CD4-positive, alpha-beta T cell treated with Interleukin-21 for 1 hour (primary cell): ENCODE measurements around the gene PRKAR1B.
A peak's percentile ranks its signal among the peaks of the same experiment; 100 is the strongest.

ENCODE experiments used
- DNase-seq: peaks from one replicate; pipeline ENCODE4 v3.0.0-alpha.2; 2020

PRKAR1B gene

DNA sequence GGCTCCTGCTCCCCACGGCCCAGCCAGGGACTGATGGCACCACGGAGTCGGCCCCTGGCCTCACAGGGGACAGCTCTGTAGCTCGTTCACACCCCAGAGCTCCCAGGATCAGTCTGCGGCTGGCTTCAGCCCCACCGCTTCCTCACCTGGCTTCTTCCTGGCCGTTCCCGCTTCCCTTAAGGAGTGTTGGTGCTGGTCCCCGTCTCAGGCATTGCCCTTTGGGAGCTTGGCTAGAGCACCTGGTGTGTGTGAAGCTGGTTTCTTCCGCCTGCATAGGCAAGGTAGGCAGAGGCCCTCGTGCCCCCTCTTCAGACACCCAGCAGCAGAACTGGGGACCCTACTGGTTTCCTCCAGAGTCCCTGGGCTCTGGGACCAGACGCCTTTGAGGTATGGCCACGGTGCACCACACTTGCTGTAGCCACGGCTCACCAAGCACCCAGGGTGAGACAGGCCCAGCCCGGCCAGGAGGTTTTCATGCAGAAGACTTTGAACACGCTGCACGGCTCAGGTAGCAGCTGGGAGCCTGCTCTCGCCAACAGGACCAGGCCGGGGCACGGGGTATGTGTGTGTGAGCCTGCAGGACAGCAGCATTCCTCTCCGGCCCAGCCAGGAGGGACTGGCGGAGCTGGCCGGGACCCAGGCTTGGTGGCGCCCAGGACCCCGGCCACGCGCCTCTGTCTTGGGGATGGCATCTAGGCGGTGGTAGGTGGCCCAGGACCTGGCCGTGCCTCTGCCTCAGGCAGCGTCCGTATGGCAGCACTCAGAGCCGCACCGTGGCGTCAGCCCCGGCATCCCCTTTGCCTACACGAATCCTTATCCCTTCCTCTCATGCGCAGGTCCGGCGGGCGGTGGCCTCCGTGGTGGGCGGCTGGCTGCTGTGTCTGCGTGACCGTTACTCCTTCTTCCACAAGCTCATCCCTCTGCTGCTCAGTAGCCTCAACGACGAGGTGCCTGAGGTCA, 13.2 kb upstream of the PRKAR1B start:
- DNase-seq = no peak

GRCh38 chr7:739455-739982, 12.4 kb upstream of the PRKAR1B start:
- no peak for DNase-seq

- DNase-seq = no peak
These were observed 11.8 kb upstream of the PRKAR1B start for GRCh38 chr7:738723-739454.

- no peak for DNase-seq
These were observed 11.2 kb upstream of the PRKAR1B start for GRCh38 chr7:738241-738640.

DNA sequence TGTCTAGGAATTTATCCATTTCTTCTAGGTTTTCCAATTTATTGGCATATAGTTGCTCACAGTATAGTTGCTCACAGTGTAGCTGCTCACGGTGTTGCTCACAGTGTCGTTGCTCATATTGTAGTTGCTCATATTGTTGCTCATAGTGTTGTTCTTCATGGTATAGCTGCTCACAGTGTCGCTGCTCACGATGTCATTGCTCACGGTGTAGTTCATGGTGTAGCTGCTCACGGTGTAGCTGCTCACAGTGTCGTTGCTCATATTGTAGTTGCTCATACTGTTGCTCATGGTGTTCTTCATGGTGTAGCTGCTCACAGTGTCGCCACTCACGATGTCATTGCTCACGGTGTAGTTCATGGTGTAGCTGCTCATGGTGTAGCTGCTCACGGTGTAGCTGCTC, 7.7 kb upstream of the PRKAR1B start:
- DNase-seq = no peak

DNA sequence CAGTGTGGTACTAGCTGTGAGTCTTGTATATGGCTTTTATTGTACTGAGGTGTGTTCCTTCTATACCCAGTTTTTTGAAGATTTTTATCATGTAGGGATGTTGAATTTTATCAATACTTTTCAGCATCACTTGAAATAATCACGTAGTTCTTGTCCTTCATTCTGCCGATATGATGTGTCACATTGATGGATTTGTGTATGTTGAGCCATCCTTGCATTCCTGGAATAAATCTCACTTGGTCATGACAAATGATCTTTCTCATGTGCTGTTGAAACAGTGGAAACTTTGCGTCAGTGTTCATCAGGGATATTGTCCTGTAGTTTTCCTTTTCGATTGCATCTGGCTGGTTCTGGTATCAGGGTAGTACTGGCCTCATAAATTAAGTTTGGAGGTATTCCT, 7.1 kb upstream of the PRKAR1B start:
- DNase-seq = no peak

GRCh38 chr7:732556-732955, 5.5 kb upstream of the PRKAR1B start:
- no peak for DNase-seq

GRCh38 chr7:732094-732541, 5.0 kb upstream of the PRKAR1B start:
- DNase-seq = peak; percentile 20

DNA sequence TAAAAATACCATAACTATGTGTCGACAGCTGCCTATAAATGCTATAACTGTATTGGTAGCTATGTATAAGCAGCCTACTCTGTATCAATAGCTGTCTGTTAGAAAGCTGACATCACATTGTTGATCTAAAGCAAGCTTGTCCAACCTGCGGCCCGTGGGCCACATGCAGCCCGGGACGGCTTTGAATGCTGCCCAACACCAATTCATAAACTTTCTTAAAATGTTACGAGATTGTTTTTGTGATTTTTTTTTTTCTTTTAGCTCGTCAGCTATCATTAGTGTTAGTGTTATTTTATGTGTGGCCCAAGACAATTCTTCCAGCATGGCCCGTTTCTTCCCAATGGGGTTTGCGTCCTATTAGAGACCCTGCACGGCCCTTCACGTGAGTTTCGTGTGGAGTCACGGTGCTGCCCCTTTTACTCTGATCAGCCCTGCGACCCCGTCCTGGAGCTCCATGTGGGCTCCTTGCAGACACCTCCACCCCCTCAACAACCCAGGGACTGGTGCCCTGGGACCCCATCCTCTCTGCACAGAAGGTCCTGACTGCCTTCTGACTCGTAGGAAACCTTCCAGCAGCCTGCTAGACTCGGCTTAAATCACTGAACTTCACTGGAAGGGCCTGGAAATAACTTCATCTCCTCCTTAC, 4.5 kb upstream of the PRKAR1B start:
- DNase-seq = no peak

DNA sequence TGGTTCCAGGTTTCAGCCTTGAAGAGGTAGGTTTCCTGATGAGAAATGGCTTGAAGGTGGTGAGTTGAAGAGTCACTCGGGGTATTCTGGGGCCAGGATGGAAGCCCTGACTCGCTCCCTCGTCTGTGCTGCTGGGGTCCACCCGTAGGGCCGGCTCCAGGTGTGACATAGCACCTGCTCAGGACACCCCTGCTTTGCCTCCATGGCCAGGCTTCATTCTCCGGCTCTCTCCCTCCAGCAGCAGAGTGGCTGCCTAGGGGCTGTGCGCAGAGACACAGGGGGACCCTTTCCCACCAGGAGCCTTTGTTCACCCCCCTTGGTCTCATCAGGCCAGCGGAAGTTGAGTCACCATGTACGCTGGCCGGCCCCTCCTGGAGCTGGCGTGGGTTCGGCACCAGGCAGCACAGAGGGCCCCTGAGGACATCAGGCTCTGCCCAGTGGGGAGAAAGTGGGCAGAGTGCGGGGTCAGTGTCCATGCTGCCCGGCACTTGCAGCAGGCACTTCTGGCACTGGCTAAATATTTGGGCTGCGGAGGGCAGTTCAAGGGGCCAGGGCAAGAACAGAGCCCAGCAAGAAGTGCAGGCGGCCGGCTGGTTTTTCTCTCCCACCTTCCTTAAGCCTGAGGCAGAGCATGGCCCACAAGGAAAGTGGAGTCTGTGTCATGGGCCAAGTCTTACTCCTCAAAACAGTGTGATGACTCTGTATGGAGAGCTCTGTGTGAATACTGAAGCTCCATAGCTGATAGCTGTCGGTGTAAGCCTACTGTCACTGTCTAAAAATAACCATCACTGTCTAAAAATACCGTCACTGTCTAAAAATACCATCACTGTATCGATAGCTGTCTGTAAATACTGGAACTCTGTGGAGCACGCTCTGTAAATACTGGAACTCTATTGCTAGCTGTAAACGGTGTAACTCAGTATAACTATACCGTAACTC, 3.7 kb upstream of the PRKAR1B start:
- DNase-seq = no peak

DNA sequence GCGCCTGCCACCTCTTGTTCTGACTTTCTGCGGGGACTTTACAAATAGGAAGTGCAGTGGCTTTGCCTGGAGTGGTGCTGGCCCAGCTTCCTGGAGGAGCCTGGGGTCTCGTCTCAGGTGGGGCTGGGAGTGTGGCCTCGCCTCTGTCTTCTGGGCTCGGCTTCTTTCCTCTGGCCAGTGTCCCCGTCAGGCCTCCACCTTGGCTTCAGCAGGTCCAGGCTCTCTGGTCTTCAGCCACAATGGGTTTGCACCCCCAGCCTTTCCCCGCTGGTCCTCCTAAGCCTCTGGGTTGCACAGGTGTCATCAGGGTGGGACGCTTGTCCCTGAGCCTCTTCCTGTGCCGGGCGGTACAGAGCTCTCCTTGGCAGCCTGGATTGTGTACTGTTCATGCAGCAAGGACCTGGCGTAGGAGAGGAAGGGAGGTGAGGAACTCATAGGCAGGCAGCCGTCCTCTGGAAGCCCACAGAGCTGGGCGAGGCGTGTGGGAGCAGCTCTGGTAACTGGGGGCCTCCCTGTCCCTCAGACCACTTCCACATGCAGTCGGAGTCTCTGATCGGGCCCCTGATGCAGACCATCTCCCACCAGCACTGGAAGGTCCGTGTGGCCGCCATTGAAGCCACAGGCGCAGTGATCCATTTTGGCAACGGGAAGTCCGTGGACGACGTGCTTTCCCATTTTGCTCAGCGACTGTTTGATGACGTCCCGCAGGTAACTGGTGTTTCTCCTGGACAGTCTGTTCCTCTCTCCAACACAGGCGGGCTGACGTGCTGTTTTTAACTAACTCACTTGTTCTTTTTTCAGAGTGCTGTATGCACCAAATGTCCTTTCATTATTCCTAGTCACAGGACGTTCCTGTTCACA, 2.3 kb upstream of the PRKAR1B start:
- DNase-seq = no peak

DNA sequence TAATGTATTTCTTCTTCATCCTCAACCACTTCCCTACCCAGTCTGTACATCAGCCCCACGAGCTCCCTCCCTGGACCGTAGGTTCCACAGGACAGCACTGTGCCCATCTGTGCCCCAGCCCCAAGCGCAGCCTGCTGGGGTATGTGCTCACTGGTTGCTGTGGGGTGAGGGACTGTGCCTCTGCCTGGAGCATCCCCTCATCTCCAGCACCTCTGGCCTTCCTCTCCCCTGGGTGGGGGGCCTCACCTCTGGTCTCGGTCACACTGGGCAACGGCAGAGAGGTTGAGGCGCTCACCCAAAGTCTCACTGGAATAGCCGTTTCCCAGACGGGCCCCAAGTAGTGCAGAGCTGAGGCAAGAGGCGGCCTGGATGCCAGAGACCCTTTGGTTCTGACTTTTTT, 1.5 kb upstream of the PRKAR1B start:
- DNase-seq = no peak

GRCh38 chr7:727806-728460, 852 bp upstream of the PRKAR1B start:
- DNase-seq = no peak

GRCh38 chr7:726854-727103, 302 bp downstream of the PRKAR1B start:
- DNase-seq = no peak

DNA sequence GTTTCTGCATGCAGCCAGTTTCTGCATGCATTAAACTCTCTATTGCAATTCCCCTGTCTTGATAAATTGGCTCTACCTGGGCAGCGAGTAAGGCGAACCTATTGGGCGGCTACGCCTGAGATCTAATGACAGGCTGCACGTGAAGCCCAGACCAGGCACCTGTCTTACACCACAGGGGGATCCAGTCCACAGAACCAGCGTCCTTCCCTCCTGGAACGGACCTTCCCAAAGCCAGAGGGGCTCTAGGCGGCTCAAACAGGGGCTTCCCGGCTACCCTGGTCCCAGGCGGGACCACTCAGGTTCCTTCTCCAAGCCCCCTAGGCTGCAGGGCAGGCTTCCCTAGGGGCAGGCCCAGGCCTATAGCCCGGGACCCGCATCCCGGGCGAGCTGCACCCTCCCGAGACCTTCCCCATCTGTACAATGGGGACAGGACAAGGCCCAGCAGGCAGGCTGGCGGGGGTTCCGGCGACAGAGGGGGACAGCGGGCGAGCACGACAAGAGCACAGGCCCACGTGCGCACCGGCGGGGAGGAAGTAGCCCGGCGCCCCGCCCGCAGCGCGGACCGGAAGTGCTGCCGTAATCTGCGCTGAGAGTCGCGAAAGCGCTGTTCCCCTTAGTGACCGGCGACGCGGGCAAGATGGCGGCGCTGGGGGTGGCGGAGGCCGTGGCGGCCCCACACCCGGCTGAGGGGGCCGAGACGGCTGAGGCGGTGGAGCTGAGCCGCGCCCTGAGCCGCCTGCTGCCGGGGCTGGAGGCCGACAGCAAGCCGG, 812 bp downstream of the PRKAR1B start, which contains the start of gene DNAAF5:
DNAAF5 (plus strand) TSS at position 616 of the 770 bp plus-strand sequence; CDS start at position 638, 22 bp downstream.
- DNase-seq = peak; percentile 86

DNA sequence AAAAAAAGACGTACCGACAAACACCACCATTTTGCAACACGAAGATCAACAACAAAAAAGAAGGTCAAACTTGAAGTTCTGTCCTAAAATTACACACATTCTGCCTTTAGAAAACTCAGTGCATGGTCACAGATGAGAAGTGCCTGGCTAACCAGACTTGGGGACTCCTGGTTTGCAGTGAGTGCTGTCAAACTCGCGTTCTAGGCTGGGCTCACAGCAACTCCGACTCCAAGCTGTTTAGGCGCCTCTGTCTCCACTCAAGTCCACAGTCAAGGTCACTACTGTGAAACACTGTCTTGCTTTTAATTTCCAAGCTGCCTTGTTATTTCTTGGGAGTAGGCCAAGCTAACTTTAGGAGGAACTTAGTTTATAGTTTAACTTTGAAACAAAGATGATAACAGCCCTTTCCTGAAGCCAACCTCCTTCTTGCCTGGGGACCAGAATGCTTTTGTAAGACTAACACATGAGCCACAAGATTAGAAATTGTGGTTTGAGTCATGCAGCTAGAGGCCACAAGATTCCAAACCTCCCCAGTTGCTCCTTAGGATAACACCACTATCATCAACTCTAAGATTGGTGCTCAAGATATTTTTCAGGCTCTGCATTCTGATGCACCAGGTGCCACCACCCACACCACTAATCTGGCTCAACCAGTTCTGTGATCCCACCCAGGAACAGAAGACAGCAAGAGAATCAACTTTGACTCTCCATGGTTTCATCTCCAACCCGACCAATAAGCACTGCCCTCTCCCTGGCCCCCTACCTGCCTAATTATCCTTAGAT, 1.7 kb downstream of the PRKAR1B start:
- DNase-seq = no peak

- no peak for DNase-seq
These were observed 2.8 kb downstream of the PRKAR1B start for GRCh38 chr7:724298-724697.

- no peak for DNase-seq
These were observed 3.5 kb downstream of the PRKAR1B start for GRCh38 chr7:723541-723940.

DNA sequence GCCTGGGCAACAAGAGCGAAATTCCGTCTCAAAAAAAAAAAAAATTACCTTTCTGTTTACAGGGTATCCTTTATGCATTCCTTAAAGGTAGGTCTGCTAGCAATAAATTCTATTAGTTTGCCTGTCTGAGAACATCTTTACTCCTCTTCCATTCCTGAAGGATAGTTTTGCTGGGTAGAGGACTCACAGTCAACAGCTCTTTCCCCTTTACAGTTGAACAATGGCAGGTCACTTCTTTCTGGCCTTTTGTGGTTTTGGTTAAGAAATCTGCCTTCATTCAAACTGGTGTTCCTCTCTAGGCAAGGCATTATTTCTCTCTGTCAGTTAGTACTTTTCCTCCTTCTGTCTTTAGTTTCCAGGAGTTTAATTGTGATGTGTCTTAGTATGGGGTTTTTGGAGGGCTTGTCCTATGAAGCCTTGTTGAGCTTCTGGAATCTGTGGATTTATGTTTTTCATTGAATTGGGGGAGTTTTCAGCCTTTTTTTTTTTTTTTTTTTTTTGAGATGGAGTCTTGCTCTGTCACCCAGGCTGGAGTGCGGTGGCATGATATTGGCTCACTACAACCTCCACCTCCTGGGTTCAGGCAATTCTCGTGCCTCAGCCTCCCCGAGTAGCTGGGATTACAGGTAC, 5.3 kb downstream of the PRKAR1B start:
- no peak for DNase-seq
